Stimulated activated CD8-positive, alpha-beta memory T cell treated with anti-CD3 and anti-CD28 coated beads, Interleukin-12 subunit alpha, Interleukin-12 subunit beta, amount 100 ng/mL, for 4 hours (primary cell): ENCODE measurements around the gene SLC35G6.
"Not testable (repeated sequence)": the region's sequence is repeated elsewhere in the genome, so short reads cannot be mapped to it uniquely, and the experiment has no call there.

Experiments used
- DNase-seq: peaks from one replicate; pipeline ENCODE4 v3.0.0-alpha.2; 2020; ENCODE audit warnings: low read depth

The SLC35G6 gene

DNA sequence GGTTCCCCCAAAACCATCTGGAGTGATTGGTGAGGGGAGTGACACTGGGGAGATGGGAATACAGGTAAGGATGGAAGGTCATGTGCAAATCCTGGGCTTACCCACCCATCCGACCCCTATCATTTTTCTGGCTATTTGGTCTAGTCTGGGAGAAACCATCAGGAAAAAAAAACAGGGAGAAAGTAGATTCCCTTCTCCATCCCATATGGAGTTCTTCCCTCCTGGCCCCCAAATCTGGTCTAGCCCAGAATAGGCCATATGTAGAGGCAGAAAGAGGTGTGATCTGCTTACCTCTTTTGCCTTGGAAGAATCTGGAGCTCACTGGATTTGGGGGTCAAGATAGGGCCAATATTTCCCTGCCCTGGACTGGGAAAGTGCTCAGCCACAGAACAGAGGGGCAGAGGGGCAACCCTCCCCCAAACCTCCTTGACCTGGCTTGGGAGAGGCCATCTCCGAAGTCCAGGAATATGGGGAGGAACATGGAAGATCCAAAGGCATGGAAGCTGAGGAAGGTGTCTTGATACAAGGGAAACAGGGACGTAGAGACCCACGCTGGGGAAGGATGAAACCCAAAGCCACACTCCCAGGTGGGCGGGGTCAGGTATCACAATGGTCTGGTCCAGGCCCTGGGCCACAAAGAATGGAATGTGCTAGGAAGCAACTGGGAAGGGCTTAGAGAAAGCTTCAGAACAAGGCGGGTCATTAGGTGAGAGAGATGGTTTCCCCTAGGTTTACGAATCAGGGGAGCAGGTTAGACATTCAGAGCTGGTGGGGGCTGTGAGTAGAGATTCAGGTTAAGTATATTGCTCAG, 20.2 kb upstream of the SLC35G6 start:
- DNase-seq: no peak

- no peak for DNase-seq
Measured at GRCh38 chr17:7462474-7463371, 18.5 kb upstream of the SLC35G6 start.

DNA sequence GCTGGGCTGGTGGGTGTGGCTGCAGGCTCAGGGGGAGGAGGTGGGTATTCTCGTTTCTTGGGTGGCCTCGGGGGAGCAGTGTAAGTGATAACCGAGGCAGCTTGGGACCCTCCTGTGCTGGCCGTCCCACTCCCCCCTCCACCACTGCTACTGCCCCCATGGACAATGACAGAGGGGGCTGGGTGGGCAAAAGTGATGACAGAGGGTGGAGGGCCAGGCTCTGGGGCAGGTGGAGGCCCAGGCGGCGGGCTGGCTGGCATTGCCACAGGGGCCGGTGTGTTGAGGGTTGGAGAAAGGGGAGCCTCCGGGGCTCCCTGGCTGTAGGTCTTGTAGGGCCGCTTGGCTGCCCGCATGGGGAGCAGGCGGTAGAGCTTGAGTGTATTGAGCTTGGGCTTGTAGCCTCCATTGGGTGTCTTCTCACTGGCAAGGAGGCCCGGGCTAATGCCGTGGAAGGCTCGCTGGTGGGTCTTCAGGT, 17.8 kb upstream of the SLC35G6 start:
- DNase-seq: no peak

GRCh38 chr17:7464081-7464480, 17.2 kb upstream of the SLC35G6 start:
- DNase-seq: no peak

- no peak for DNase-seq
Measured at GRCh38 chr17:7465597-7466275, 15.5 kb upstream of the SLC35G6 start.

DNA sequence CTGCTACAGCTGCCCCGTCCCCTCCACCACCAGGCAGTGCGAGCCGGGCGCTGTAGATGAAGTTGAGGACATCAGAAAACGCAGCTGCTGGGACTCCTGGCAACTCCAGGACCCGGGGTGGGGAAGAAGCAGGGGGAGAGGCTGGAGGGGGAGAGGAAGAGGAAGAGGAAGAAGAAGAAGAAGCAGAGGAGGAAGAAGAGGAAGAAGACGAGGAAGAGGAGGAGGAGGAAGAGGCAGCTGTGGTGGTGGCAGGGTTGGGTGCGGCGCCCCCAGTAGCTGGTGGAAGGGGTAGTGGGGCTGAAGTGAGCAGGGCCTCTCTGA, 15.0 kb upstream of the SLC35G6 start:
- DNase-seq: no peak

- DNase-seq: no peak
Measured at GRCh38 chr17:7466639-7467341, 14.5 kb upstream of the SLC35G6 start.

- no peak for DNase-seq
Measured at GRCh38 chr17:7467498-7467897, 13.7 kb upstream of the SLC35G6 start.

GRCh38 chr17:7468290-7468689, 13.0 kb upstream of the SLC35G6 start:
- no peak for DNase-seq

GRCh38 chr17:7468804-7469389, 12.3 kb upstream of the SLC35G6 start:
- DNase-seq: no peak

DNA sequence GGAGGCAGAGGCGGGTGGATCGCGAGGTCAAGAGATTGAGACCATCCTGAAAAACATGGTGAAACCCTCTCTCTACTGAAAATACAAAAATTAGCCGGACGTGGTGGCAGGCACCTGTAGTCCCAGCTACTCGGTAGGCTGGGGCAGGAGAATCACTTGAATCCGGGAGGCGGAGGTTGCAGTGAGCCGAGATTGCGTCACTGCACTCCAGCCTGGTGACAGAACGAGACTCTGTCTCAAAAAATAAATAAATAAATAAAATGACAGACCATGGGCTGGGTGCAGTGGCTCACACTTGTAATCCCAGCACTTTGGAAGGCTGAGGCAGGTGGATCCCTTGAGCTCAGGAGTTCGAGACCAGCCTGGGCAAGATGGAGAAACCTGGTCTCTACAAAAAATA, 11.4 kb upstream of the SLC35G6 start:
- DNase-seq: not testable (repeated sequence)

- DNase-seq: not testable (repeated sequence)
Measured at GRCh38 chr17:7470457-7470973, 10.7 kb upstream of the SLC35G6 start.

GRCh38 chr17:7471729-7472128, 9.5 kb upstream of the SLC35G6 start:
- DNase-seq: no peak

DNA sequence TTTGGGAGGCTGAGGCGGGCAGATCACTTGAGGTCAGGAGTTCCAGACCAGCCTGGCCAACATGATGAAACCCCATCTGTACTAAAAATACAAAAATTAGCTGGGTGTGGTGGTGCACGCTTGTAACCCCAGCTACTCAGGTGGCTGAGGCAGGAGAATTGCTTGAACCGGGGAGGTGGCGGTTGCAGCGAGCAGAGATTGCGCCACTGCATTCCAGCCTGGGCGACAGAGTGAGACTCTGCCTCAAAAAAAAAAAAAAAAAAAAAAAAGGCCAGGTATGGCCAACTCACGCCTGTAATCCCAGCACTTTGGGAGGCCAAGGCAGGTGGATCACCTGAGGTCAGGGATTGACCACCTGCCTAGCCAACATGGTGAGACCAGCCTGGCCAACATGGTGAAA, 6.5 kb upstream of the SLC35G6 start:
- not testable (repeated sequence) for DNase-seq

- no peak for DNase-seq
Measured at GRCh38 chr17:7475764-7476422, 5.4 kb upstream of the SLC35G6 start.

GRCh38 chr17:7476494-7476893, 4.8 kb upstream of the SLC35G6 start:
- no peak for DNase-seq

- DNase-seq: no peak
Measured at GRCh38 chr17:7476951-7477350, 4.3 kb upstream of the SLC35G6 start.

- peak; percentile 31 for DNase-seq
Measured at GRCh38 chr17:7477392-7478275, 3.6 kb upstream of the SLC35G6 start.
